GM18873 (cell line): ENCODE results near the gene RILPL2.
"Not testable (repeated sequence)": the region's sequence is repeated elsewhere in the genome, so short reads cannot be mapped to it uniquely, and the experiment has no call there.

Source experiments
- ATAC-seq: cut with Tn5 transposase; IDR thresholded peaks from one replicate; pipeline ENCODE4 v1.9.1; 2021; ENCODE audit warnings: mild to moderate bottlenecking, moderate library complexity, moderate number of reproducible peaks; ENCODE audit not compliant: unreplicated experiment, low FRiP score

Gene RILPL2

DNA sequence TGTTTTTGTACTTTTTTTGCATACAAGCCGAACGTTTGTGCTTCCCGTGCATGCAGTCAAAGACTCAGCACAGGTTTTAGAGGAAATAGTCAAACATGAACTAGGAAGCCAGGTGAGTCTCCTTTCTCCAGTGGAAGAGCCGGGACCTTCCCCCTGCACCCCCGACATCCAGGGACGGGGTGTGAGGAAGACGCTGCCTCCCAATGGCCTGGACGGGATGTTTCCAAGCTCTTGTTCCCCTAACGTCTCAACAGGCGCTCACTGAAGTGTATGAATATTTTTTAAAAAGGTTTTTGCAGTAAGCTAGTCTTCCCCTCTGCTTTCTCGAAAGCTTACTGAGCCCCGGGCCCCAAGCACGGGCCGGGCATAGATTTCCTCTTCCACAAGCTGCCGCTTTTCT, 28.6 kb downstream of the RILPL2 start:
- ATAC-seq = not testable (repeated sequence)

DNA sequence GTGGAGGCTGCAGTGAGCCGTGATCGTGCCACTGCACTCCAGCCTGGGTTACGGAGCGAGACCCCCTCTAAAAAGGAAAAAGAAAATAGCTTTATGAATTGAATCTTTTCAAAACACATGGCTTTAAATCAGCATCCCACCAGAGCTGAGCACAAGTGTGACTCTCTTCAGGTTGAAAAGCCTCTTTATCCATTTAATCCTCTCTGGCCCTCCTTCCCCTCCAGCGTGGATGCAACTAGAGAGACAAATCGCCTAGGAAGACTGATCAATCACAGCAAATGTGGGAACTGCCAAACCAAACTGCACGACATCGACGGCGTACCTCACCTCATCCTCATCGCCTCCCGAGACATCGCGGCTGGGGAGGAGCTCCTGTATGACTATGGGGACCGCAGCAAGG, 29.2 kb downstream of the RILPL2 start:
- ATAC-seq = not testable (repeated sequence)

- no peak for ATAC-seq
Measured at GRCh38 chr12:123404581-123404980, 31.9 kb downstream of the RILPL2 start.

DNA sequence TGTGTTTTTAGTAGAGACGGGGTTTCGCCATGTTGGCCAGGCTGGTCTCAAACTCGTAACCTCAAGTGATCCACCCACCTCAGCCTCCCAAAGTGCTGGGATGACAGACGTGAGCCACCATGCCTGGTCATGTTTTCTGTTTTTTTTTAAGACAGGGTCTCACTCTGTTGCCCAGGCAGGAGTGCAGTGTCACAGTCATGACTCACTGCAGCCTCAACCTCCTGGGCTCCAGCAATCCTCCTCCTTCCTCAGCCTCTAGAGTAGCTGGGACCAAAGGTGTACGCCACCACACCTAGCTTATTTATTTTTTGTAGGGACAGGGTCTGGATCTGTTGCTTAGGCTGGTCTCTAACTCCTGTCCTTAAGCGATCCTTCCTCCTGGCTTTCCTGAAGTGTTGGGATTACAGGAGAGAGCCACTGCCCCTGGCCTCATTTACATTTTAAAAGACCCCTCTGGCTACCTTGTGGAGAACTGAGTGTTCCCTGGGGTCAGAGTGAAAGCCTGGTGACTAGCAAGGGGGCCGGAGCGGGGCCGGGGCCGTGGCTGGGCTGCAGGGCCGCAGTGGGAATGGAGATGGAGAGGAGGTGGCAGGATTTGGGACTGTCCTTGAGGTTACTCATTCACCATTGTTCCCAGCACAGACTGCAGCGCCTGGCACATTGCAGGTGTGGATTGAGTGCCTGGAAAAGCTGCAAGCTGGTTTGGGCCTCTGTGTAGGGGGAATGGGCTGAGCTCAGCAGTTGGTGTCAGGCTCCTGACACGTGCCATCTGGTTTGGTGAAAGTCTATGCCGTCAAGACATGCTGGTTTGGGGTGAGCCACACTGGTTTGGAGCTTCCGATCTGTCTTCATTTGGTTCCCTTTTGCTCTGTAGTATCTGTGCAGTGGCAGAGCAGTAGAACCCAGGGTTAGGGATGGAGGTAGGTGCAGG, 34.5 kb downstream of the RILPL2 start:
- ATAC-seq = no peak

- ATAC-seq = no peak
Measured at GRCh38 chr12:123399255-123399617, 37.2 kb downstream of the RILPL2 start.

GRCh38 chr12:123398550-123399254, 37.8 kb downstream of the RILPL2 start:
- ATAC-seq = no peak

- no peak for ATAC-seq
Measured at GRCh38 chr12:123398177-123398549, 38.3 kb downstream of the RILPL2 start.

DNA sequence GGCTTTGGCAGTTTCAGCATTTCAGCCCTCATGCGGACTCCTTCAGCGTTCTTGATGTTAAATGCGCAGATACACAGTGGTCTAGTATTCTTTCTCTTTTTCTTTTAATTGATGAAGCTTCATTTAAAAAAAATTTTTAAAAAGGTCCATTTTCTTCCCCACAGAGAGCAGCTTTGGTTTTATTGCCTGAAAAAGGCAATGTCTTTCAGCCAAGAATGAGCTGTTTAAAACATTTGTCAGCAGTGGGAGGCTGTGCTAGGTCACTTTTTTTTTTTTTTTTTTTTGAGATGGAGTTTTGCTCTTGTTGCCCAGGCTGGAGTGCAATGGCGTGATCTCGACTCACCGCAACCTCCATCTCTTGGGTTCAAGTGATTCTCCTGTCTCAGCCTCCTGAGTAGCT, 39.1 kb downstream of the RILPL2 start:
- no peak for ATAC-seq

DNA sequence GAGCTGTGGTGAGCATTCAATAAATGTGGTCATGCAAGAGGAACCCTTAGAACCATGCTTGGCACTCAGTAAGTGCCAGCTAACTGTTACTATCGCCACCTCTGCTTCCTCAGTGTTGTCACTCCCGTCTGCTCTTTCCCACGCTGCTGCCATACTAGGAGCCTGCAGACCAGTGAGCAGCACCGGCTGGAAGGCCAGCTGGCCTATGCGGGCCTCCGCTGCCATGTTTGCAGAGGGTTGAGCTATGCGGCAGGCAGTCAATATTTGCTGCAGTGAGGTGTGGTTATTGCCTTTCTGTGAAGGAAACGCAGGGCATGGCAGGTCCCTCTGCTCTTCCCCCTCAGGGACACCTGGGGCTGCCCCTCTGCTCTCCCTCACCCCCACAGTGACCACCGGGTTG, 39.5 kb downstream of the RILPL2 start:
- no peak for ATAC-seq

GRCh38 chr12:123396543-123396942, 39.9 kb downstream of the RILPL2 start:
- ATAC-seq = no peak

DNA sequence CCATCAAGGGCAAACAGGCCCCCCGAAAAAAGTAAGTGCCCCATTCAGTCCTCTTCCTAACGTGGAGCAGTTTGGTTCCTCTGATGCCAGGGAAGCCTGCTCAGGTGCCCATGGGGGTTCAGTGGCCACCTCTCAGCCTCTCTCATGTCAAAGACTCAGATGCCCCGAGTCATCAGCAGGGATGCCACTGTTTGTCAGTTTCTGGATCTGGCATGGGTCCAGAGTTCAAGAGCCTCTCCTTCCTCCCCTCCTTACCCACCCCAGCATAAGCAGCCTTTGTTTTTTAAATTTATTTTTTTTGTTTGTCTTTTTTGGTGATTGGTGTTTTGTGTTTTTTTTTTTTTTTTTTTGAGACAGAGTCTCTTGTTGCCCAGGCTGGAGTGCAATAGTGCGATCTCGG, 41.2 kb downstream of the RILPL2 start:
- ATAC-seq = no peak

DNA sequence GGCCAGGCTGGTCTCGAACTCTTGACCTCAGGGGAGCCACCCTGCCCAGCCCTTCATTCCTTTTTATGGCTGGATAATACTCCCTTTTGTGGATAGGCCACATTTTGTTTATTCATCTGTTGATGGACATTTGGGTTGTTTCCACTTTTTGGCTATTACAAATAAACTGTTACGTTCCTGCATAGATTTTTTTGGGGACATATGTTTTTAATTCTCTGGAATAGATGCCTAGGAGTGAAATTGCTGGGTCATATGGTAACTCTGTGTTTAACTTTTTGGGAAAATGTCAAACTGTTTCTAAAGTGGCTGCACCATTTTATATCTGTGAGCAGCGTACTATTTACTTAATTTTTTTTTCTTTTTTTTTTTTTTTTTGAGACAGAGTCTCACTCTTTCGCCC, 42.7 kb downstream of the RILPL2 start:
- ATAC-seq = no peak

- no peak for ATAC-seq
Measured at GRCh38 chr12:123391546-123392343, 44.7 kb downstream of the RILPL2 start.

DNA sequence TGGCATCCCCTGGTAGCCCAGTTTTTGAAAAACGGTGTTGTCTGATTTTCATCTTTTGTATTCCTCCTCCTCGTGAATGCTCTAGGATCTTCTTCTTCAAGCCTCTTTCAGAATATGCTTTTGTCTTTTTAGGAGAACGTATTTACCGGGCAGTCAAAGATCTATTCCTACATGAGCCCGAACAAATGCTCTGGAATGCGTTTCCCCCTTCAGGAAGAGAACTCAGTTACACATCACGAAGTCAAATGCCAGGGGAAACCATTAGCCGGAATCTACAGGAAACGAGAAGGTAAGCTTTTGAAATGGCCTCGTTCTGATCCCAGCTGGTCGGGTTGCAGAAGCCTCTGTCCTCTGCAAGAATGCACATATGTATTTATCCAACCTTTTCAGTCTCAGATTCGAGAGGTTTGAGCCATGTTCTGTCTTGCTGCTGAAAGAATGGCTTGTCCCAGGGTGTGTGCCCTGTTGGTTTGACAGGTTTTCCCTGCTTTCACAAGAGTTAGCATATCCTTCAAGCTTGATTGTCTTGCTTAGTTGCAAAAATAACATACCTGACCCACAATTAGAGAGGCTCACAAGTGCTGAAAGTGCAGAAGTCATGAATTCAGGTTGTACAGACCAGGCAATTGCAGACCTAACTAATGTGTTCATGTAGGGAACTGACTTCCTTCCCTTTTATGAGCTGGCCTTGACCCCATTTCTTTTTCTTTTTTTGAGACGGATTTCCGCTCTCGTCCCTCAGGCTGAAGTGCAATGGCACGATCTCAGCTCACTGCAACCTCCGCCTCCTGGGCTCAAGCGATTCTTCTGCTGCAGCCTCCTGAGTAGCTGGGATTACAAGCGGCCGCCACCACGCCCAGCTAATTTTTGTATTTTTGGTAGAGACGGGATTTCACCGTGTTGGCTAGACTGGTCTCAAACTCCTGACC, 45.7 kb downstream of the RILPL2 start:
- ATAC-seq = no peak

GRCh38 chr12:123389560-123390351, 46.7 kb downstream of the RILPL2 start:
- ATAC-seq = no peak

- ATAC-seq = no peak
Measured at GRCh38 chr12:123388951-123389559, 47.4 kb downstream of the RILPL2 start.

GRCh38 chr12:123388177-123388950, 48.1 kb downstream of the RILPL2 start:
- no peak for ATAC-seq
